ACC112 (cell line): ENCODE data around the gene RBFOX2.
"Not testable (repeated sequence)": the region's sequence is repeated elsewhere in the genome, so short reads cannot be mapped to it uniquely, and the experiment has no call there.

Experiments used
- H2AFZ ChIP-seq: fragments of 200-600 bp; sonication (generic); one replicate; pipeline ENCODE4 v1.6.0; 2017; ENCODE audit warnings: antibody characterized with exemption, low read length; ENCODE audit not compliant: unreplicated experiment
- H3K27ac ChIP-seq: fragments of 200-600 bp; sonication (generic); 2 replicates; pipeline ENCODE4 v1.5.1; 2014; ENCODE audit warnings: low read depth, mild to moderate bottlenecking, antibody characterized with exemption, low read length, moderate library complexity
- H3K27me3 ChIP-seq: fragments of 200-600 bp; sonication (generic); 2 replicates; pipeline ENCODE4 v1.6.1; 2014; ENCODE audit warnings: mild to moderate bottlenecking, antibody characterized with exemption, low read length, moderate library complexity, mixed read lengths; ENCODE audit not compliant: insufficient read depth
- H3K36me3 ChIP-seq: fragments of 200-600 bp; sonication (generic); 2 replicates; pipeline ENCODE4 v1.6.1; 2016; ENCODE audit warnings: mild to moderate bottlenecking, antibody characterized with exemption, low read length, moderate library complexity, mixed read lengths; ENCODE audit not compliant: insufficient read depth
- H3K4me1 ChIP-seq: fragments of 200-600 bp; sonication (generic); one replicate; pipeline ENCODE4 v1.6.1; 2016; ENCODE audit warnings: low read length, mixed read lengths; ENCODE audit not compliant: insufficient read depth, unreplicated experiment, control insufficient read depth
- H3K4me3 ChIP-seq: fragments of 200-600 bp; sonication (generic); 2 replicates; pipeline ENCODE4 v1.5.1; 2014; ENCODE audit warnings: mild to moderate bottlenecking, low read depth, low read length
- H3K79me2 ChIP-seq: fragments of 200-600 bp; sonication (generic); one replicate; pipeline ENCODE4 v1.6.0; 2016; ENCODE audit warnings: low read length; ENCODE audit not compliant: control insufficient read depth, unreplicated experiment, insufficient read depth

The RBFOX2 gene

DNA sequence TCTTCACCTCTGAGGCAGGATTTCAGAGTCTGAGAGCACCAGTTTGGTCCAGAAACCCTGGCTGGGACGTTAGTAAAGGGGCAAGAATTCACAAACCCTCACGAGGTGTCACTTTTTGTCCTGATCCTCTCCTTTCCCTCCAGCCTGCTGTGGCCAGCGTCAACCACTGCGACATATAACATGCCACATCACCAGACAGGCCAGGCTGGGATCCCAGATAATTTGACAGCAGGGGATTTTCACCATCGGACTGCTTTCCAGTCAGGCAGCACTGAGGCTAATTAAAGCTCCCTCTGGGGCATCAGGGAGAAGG, 36.8 kb upstream of the RBFOX2 start:
- Histone ChIP-seq H3K4me3 (peak overlapping the region; percentile 74), H3K27ac (peak overlapping the region; percentile 40; the same call in 1 of the 2 replicates), H3K36me3 (no peaks in the 10 kb centered on the region), H3K79me2 (no peaks in the 10 kb centered on the region), H3K4me1 (no peaks in the 10 kb centered on the region), H3K27me3 (no peaks in the 10 kb centered on the region), H2AFZ (peak overlapping the region; percentile 83)

DNA sequence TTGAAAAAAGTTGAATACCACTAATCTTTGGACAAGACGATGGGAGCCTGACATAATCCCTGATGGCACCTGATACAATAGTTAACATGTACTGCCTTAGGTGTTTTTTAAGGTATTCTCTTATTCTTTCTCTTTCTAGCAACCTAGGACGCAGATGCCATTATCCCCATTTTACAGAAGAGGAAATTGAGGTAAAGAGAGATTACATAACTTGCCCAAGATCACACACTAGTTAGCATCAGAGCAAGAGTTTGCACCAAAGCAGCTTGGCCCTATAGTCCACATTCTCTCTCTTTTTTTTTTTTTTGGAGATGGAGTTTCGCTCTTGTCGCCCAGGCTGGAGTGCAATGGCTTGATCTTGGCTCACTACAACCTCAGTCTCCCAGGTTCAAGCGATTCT, 35.7 kb upstream of the RBFOX2 start:
- Histone ChIP-seq H3K27ac (no peak overlapping the region), H3K4me3 (no peak overlapping the region), H3K4me1 (no peaks in the 10 kb centered on the region), H2AFZ (no peak overlapping the region), H3K27me3 (no peaks in the 10 kb centered on the region), H3K36me3 (no peaks in the 10 kb centered on the region), H3K79me2 (no peaks in the 10 kb centered on the region)

DNA sequence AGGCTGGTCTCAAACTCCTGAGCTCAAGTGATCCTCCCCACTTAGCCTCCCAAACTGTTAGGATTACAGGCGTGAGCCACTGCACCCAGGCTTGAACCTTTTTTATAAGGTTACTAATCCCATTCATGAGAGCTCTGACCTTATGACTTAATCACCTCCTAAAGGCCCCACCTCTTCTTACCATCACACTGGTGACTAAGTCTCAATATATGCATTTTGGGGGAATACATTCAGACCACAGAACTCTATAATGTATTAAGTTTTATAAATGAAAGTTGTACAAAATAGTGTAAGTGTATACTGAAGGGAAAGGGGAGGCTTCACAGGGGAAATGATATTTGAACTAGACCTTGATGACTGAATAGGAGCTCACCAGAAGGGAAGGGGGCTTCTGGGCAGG, 28.4 kb upstream of the RBFOX2 start:
- no peaks in the 10 kb centered on the region for H3K27me3 ChIP-seq
- H3K4me1 ChIP-seq: peaks cover 9% of the 10 kb centered on the region
- H3K36me3 ChIP-seq: no peaks in the 10 kb centered on the region
- no peak overlapping the region for H3K27ac ChIP-seq
- no peak overlapping the region for H2AFZ ChIP-seq
- H3K79me2 ChIP-seq: no peaks in the 10 kb centered on the region
- no peak overlapping the region for H3K4me3 ChIP-seq

DNA sequence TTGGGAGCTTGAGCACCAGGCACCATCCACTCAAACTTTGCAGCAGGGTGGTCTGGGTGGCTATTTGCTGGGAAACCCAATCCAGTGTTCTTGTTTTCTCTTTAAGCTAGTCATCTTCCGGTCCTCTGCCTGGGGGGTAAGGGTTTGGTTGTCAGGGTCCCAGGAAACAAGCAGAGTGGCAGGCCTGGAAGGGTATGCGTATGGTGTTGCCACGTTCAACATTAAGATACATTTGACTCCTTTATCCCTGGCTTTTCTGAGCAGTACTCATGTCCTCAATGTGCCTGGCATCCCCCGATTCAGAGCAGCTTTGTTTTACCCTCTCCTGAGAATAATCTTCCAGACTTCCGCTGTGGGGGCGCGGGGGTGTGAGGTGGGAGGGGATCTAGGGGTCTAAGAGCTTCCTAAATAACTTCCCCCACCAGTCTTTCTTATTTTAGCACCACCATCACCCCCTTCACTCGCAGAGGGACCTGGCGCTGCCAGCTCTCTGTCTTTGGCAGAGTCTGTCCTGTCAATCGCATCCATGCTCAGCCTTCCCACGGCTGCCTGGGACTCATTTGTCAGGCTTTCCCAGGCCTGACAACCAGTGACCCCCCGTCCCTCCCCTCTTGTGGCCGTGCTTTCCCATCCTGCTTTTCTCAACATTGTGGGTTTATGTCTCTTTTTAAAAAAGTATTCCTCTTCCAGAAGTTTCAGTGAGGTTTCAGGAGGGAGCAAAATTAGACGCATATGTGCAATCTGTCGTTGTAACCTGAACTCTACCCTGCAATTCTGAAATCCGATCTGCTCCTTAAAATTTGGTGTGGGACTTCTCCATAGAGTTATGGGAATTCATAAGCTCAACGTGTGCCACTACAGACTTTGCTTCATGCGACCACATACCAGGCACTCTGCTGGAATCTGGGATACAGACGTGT, 27.0 kb upstream of the RBFOX2 start:
- H2AFZ ChIP-seq: no peak overlapping the region
- H3K27ac ChIP-seq: no peak overlapping the region
- H3K4me3 ChIP-seq: no peak overlapping the region
- no peaks in the 10 kb centered on the region for H3K36me3 ChIP-seq
- H3K79me2 ChIP-seq: no peaks in the 10 kb centered on the region
- H3K4me1 ChIP-seq: peaks cover 9% of the 10 kb centered on the region
- H3K27me3 ChIP-seq: no peaks in the 10 kb centered on the region

DNA sequence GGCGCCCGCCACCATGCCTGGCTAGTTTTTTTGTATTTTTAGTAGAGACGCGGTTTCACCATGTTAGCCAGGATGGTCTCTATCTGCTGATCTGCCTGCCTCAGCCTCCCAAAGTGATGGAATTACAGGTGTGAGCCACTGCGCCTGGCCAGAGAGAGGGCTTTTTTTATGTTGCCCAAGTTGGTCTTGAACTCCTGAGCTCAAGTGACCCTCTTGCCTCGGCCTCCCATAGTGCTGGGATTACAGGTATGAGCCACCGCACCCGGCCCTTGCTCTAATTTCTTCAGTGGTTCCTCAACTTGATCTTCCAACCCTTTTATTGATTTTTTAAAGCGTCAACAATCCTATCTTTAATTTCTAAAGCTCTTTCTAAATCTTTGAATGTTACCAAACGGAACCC, 25.8 kb upstream of the RBFOX2 start:
- H2AFZ ChIP-seq, H3K79me2 ChIP-seq, H3K4me1 ChIP-seq, H3K27me3 ChIP-seq, H3K27ac ChIP-seq, H3K36me3 ChIP-seq, H3K4me3 ChIP-seq: not testable (repeated sequence)

DNA sequence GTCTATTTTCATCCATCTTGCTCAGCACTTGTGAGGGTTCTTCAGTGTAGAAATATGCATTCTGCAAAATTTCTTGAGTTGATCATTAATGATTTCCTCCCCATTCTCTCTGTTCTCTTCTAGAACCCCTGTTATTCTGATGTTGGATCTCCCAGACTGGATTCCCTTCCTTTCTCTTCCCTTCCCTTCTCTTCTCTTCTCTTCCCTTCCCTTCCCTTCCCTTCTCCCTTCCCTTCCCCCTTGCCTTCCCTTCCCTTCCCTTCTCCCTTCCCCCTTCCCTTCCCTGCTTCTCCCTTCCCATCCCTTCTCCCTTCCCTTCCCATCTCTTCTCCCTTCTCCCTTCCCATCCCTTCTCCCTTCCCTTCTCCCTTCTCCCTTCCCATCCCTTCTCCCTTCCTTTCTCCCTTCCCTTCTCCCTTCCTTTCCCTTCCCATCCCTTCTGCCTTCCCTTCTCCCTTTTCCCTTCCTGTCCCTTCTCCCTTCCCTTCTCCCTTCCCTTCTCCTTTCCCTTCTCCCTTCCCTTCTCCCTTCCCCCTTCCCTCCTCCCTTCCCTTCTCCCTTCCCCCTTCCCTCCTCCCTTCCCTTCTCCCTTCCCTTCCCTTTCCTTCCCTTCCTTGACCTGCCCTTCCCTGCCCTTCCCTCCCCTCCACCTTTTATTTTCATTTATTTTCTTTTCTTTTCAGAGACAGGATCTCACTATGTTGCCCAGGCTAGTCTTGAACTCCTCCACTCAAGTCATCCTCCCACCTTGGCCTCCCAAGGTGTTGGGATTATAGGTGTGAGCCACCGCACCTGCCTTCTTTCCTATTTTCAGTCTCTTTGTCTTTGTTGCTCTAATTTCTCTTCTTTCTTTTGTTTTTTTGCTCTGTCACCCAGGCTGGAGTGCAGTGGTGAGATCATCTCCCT, 24.9 kb upstream of the RBFOX2 start:
- Histone ChIP-seq H3K27ac (no peak overlapping the region), H3K79me2 (no peaks in the 10 kb centered on the region), H2AFZ (no peak overlapping the region), H3K27me3 (no peaks in the 10 kb centered on the region), H3K4me3 (no peak overlapping the region), H3K36me3 (no peaks in the 10 kb centered on the region), H3K4me1 (peaks cover 9% of the 10 kb centered on the region)

DNA sequence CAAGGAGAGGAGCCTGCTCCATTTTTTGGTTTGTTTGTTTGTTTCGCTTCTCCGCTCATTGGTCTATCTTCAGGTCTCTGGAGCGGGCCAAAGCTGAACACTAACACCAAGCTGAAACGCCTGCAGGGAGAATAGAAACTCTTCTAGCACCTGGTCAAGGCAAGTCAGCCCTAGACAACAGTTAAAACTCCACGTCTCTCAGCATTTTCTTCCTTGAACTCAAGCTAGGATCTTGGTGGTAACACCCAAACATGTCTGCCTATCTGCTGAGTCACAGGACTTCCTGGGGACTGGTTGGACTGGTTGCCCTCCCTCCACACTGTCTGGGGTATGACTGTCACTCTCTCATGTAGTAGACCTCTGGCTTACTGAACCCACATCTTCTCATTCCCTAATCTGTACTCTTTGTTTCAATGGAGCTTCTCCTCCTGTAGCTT, 23.9 kb upstream of the RBFOX2 start:
- peaks cover 9% of the 10 kb centered on the region for H3K4me1 ChIP-seq

DNA sequence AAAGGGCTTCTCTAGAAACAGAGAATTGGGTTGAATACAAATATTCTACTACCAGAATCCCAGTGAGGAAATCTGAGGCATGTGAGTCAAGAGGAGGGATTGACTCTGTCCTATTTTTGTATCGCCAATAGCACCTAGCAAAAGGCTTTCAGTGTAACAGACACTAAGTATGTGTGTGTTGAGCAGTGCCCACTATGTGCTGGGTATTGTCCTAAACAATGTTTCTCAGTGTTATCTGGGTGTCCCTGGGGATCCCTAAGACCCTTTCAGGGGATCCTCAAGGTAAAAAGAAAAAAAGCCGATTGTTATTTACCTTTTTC, 21.0 kb upstream of the RBFOX2 start:
- Histone ChIP-seq H2AFZ (no peak overlapping the region), H3K79me2 (no peaks in the 10 kb centered on the region), H3K36me3 (no peaks in the 10 kb centered on the region), H3K4me3 (no peak overlapping the region), H3K4me1 (peaks cover 9% of the 10 kb centered on the region), H3K27me3 (no peaks in the 10 kb centered on the region), H3K27ac (no peak overlapping the region)

More for the DNA sequence above, 23.9 kb upstream of the RBFOX2 start:
- peak overlapping the region; percentile 85 for H2AFZ ChIP-seq
- H3K36me3 ChIP-seq: no peaks in the 10 kb centered on the region
- H3K4me3 ChIP-seq: no peak overlapping the region
- no peaks in the 10 kb centered on the region for H3K27me3 ChIP-seq
- peak overlapping the region; percentile 47; the same call in 1 of the 2 replicates for H3K27ac ChIP-seq
- H3K79me2 ChIP-seq: no peaks in the 10 kb centered on the region

DNA sequence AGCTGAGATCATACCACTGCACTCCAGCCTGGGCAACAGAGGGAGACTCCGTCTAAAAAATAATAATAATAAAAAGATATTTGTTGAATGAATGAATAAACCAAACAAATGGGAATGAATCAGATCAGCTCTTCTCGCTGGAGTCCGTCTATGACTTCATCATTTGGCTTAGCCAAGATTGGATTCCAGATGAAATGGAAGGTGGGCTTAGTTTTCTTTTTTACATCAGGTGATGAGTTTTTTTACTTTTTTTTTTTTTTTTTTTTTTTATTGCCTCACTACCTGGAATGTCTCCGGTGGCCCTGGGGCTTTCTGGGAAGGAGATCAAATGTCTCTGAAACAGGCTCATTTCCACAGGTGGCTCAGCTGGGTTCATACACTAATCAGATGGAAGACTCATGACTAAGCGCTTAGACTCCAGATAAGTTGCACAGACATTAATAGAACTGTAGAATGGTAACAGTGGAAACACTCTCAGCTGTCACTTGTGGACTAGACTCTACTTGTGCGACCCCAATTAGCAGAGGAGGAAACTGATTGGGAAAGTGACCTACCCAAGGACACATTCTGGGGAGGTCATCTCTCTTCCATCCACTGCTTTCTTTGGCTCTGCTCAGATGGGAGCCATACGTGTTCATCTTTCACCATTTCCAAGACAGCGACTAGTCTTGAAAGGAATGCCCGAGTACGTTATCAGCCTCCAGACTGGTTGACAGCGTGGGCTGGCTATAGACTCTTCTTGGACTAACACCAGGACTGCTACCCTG, 20.5 kb upstream of the RBFOX2 start:
- Histone ChIP-seq H2AFZ (no peak overlapping the region), H3K27me3 (no peaks in the 10 kb centered on the region), H3K27ac (no peak overlapping the region), H3K4me3 (no peak overlapping the region), H3K36me3 (no peaks in the 10 kb centered on the region), H3K4me1 (peaks cover 9% of the 10 kb centered on the region), H3K79me2 (no peaks in the 10 kb centered on the region)

DNA sequence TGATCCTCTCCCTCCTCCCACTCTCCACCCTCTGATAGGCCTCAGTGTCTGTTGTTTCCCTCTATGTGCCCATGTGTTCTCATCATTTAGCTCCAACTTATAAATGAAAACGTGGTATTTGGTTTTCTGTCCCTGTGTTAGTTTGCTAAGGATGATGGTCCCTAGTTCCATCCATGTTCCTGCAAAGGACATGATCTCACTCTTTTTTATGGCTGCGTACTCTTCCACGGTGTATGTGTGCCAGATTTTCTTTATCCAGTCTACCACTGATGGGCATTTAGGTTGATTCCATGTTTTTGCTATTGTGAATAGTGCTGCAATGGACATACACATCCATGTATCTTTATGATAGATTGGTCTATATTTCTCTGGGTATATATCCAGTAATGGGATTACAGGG, 15.9 kb upstream of the RBFOX2 start:
- not testable (repeated sequence) for H3K4me1 ChIP-seq, H3K79me2 ChIP-seq, H2AFZ ChIP-seq, H3K27me3 ChIP-seq, H3K27ac ChIP-seq, H3K36me3 ChIP-seq, H3K4me3 ChIP-seq
